Panc1 (cell line): ENCODE data around the gene MDM2.

ENCODE experiments used
- CTCF ChIP-seq: fragments of 450-650 bp; IDR thresholded peaks from 2 replicates; pipeline ENCODE4 v1.5.1; 2017; ENCODE audit warnings: mild to moderate bottlenecking
- POLR2AphosphoS5 ChIP-seq: IDR thresholded peaks from 2 replicates; pipeline ENCODE4 v1.6.1; 2012; ENCODE audit warnings: mild to moderate bottlenecking, low read depth, low read length, moderate library complexity
- REST ChIP-seq, 2 experiments: IDR thresholded peaks; 2 replicates each; pipeline ENCODE4 v1.6.1; 2011 to 2012; ENCODE audit warnings: low read depth in 2 of 2, control low read depth in 1 of 2, low read length in 1 of 2, mild to moderate bottlenecking in 1 of 2, moderate library complexity in 1 of 2; ENCODE audit not compliant: insufficient read depth in 1 of 2
- SIN3A ChIP-seq: IDR thresholded peaks from 2 replicates; pipeline ENCODE4 v1.6.1; 2012; ENCODE audit warnings: low read depth, mild to moderate bottlenecking, low read length, moderate library complexity, borderline replicate concordance; ENCODE audit not compliant: insufficient read depth
- TCF7L2 ChIP-seq: IDR thresholded peaks from 2 replicates; pipeline ENCODE4 v1.6.1; 2011; ENCODE audit warnings: mild to moderate bottlenecking, low read depth, low read length, inconsistent platforms

GRCh38 chr12:68888243-68888642 is 80.3 kb downstream of the MDM2 start:
- TF ChIP-seq CTCF, result no peak
- no peak for TF ChIP-seq REST (IDR thresholded peaks at IDR 0.05; ENCODE audit: insufficient read depth in 1 of 2, low read depth in 2 of 2, low read length in 1 of 2)
- no peak for TF ChIP-seq SIN3A
- TF ChIP-seq POLR2AphosphoS5, result no peak
- no peak for TF ChIP-seq TCF7L2
